Effector memory CD4-positive, alpha-beta T cell (primary cell): ENCODE data around the gene PPP1R16B.

Experiments
- DNase-seq, 3 donors: peaks; one replicate each; pipeline ENCODE4 v3.0.0-alpha.2; 2020
- H3K27ac ChIP-seq: 2 replicates; pipeline ENCODE4 v1.7.0; 2013; ENCODE audit warnings: mild to moderate bottlenecking, low read length, moderate library complexity; ENCODE audit not compliant: insufficient read depth, poor library complexity, severe bottlenecking
- H3K27me3 ChIP-seq: replicated peaks from 2 replicates; pipeline ENCODE4 v1.7.0; 2013; ENCODE audit warnings: mild to moderate bottlenecking, low read length; ENCODE audit not compliant: insufficient read depth, control insufficient read depth, poor library complexity, severe bottlenecking
- H3K36me3 ChIP-seq: 2 replicates; pipeline ENCODE4 v1.7.0; 2013; ENCODE audit warnings: mild to moderate bottlenecking, low read length, moderate library complexity; ENCODE audit not compliant: control insufficient read depth, insufficient read depth
- H3K4me1 ChIP-seq: 2 replicates; pipeline ENCODE4 v1.7.0; 2013; ENCODE audit warnings: low read length, mild to moderate bottlenecking; ENCODE audit not compliant: control insufficient read depth, insufficient read depth, poor library complexity, severe bottlenecking
- H3K4me3 ChIP-seq: 2 replicates; pipeline ENCODE4 v1.7.0; 2013; ENCODE audit warnings: low read length, low read depth, mild to moderate bottlenecking; ENCODE audit not compliant: insufficient read depth, poor library complexity, severe bottlenecking
- H3K9me3 ChIP-seq: 2 replicates; pipeline ENCODE4 v1.7.0; 2013; ENCODE audit warnings: mild to moderate bottlenecking, low read length, moderate library complexity; ENCODE audit not compliant: control insufficient read depth

The PPP1R16B gene

GRCh38 chr20:38892091-38892981 lies 86.8 kb downstream of the PPP1R16B start:
- Histone ChIP-seq H3K36me3 (peaks cover 25% of the 10 kb centered on the region), H3K27ac (no peak overlapping the region), H3K4me3 (no peak overlapping the region), H3K27me3 (no peaks in the 10 kb centered on the region), H3K4me1 (peaks cover 13% of the 10 kb centered on the region), H3K9me3 (no peaks in the 10 kb centered on the region)
- DNase-seq, result no peak

GRCh38 chr20:38893056-38893564 lies 87.6 kb downstream of the PPP1R16B start:
- Histone ChIP-seq H3K27me3 (no peaks in the 10 kb centered on the region), H3K4me3 (peak overlapping the region; percentile 6), H3K4me1 (peaks cover 13% of the 10 kb centered on the region), H3K36me3 (peaks cover 32% of the 10 kb centered on the region), H3K27ac (peak overlapping the region; percentile 59), H3K9me3 (no peaks in the 10 kb centered on the region)
- DNase-seq, result no peak

GRCh38 chr20:38893565-38894090 lies 88.1 kb downstream of the PPP1R16B start:
- peaks cover 38% of the 10 kb centered on the region for H3K36me3 ChIP-seq
- H3K9me3 ChIP-seq, result no peaks in the 10 kb centered on the region
- peak overlapping the region; percentile 59 for H3K27ac ChIP-seq
- H3K4me3 ChIP-seq, result peak overlapping the region; percentile 6
- peak; percentile 63 to 67 (median 65) for DNase-seq
- H3K4me1 ChIP-seq, result peaks cover 13% of the 10 kb centered on the region
- no peaks in the 10 kb centered on the region for H3K27me3 ChIP-seq

- no peak for DNase-seq
- Histone ChIP-seq H3K4me3 (no peak overlapping the region), H3K4me1 (peaks cover 13% of the 10 kb centered on the region), H3K27me3 (no peaks in the 10 kb centered on the region), H3K27ac (no peak overlapping the region), H3K9me3 (no peaks in the 10 kb centered on the region), H3K36me3 (peaks cover 43% of the 10 kb centered on the region)
Measured at GRCh38 chr20:38894091-38894847, 88.8 kb downstream of the PPP1R16B start.

GRCh38 chr20:38895098-38895949 lies 89.8 kb downstream of the PPP1R16B start:
- no peaks in the 10 kb centered on the region for H3K9me3 ChIP-seq

GRCh38 chr20:38896009-38896594 lies 90.6 kb downstream of the PPP1R16B start:
- Histone ChIP-seq H3K4me3 (no peak overlapping the region), H3K27ac (no peak overlapping the region), H3K27me3 (no peaks in the 10 kb centered on the region), H3K4me1 (peaks cover 13% of the 10 kb centered on the region), H3K36me3 (peaks cover 44% of the 10 kb centered on the region), H3K9me3 (no peaks in the 10 kb centered on the region)
- no peak for DNase-seq

More at GRCh38 chr20:38895098-38895949, 89.8 kb downstream of the PPP1R16B start:
- no peak overlapping the region for H3K4me3 ChIP-seq
- peaks cover 38% of the 10 kb centered on the region for H3K36me3 ChIP-seq
- DNase-seq, result no peak
- peaks cover 13% of the 10 kb centered on the region for H3K4me1 ChIP-seq
- no peak overlapping the region for H3K27ac ChIP-seq
- no peaks in the 10 kb centered on the region for H3K27me3 ChIP-seq

- Histone ChIP-seq H3K9me3 (no peaks in the 10 kb centered on the region), H3K4me3 (no peak overlapping the region), H3K4me1 (peaks cover 13% of the 10 kb centered on the region), H3K27ac (no peak overlapping the region), H3K36me3 (peaks cover 54% of the 10 kb centered on the region), H3K27me3 (no peaks in the 10 kb centered on the region)
- DNase-seq, result no peak
Measured at GRCh38 chr20:38897267-38897666, 91.8 kb downstream of the PPP1R16B start.

GRCh38 chr20:38900606-38901005 lies 95.1 kb downstream of the PPP1R16B start:
- Histone ChIP-seq H3K4me3 (no peak overlapping the region), H3K27me3 (no peaks in the 10 kb centered on the region), H3K27ac (no peak overlapping the region), H3K4me1 (no peaks in the 10 kb centered on the region), H3K36me3 (peaks cover 84% of the 10 kb centered on the region), H3K9me3 (no peaks in the 10 kb centered on the region)
- DNase-seq, result no peak

GRCh38 chr20:38902601-38903000 lies 97.1 kb downstream of the PPP1R16B start:
- H3K27ac ChIP-seq, result no peak overlapping the region
- H3K27me3 ChIP-seq, result no peaks in the 10 kb centered on the region
- no peaks in the 10 kb centered on the region for H3K9me3 ChIP-seq
- peaks cover 83% of the 10 kb centered on the region for H3K36me3 ChIP-seq
- DNase-seq, result no peak
- no peak overlapping the region for H3K4me3 ChIP-seq
- H3K4me1 ChIP-seq, result no peaks in the 10 kb centered on the region
